Colonic mucosa (tissue), 4 donors: ENCODE measurements around the gene CHAF1A. TPM values are rescaled to one million over a fixed set of nuclear protein-coding genes. Genes with fewer than 3 reads are reported as not detected.

Experiments
- DNase-seq: peaks from one replicate; pipeline ENCODE4 v3.0.0-alpha.2; 2020
- H3K27ac ChIP-seq: fragments of 200-600 bp; one replicate; pipeline ENCODE4 v1.8.0; 2021
- H3K27me3 ChIP-seq: fragments of 200-600 bp; one replicate; pipeline ENCODE4 v1.8.0; 2021
- H3K36me3 ChIP-seq: fragments of 200-600 bp; one replicate; pipeline ENCODE4 v1.8.0; 2021
- H3K4me1 ChIP-seq: fragments of 200-600 bp; one replicate; pipeline ENCODE4 v1.8.0; 2021; ENCODE audit warnings: mild to moderate bottlenecking
- H3K4me3 ChIP-seq: fragments of 200-600 bp; one replicate; pipeline ENCODE4 v1.8.0; 2021
- H3K9ac ChIP-seq, 2 donors: one replicate each; pipeline ENCODE4 v1.7.0; 2013; ENCODE audit warnings: control low read depth in 2 of 2, low read depth in 2 of 2, low read length in 2 of 2
- H3K9me3 ChIP-seq: fragments of 200-600 bp; one replicate; pipeline ENCODE4 v1.8.0; 2021
- intact Hi-C: fragments of 100-400 bp; cut with DNase I; formaldehyde crosslinking; loops from one replicate; pipeline ENCODE4 v1.14.1; 2022
- total RNA-seq, 2 donors: library from RNA; stranded (reverse); fragmentation: NEBNext Ultra II Directional in 1 of 2; extraction: Animal tissue kit (Norgen Biotek cat#: 25700) in 1 of 2; gene quantifications; one replicate each; pipeline ENCODE4 v1.2.1, GENCODE V29; 2021
- TF ChIP-seq, protein P1 (sequence below): fragments of 200-600 bp; IDR thresholded peaks from one replicate; pipeline ENCODE4 v1.8.0; 2022; ENCODE audit warnings: antibody characterized with exemption, mild to moderate bottlenecking
- donor health status: healthy.
- donor health status: DM: no; HTN: no; CAD: no.
- donor health status: DM: no; HTN: no; CAD: no.

Gene CHAF1A
- total RNA-seq, 2 donors from 2014 or later: 15.6 to 53.2 TPM

DNA sequence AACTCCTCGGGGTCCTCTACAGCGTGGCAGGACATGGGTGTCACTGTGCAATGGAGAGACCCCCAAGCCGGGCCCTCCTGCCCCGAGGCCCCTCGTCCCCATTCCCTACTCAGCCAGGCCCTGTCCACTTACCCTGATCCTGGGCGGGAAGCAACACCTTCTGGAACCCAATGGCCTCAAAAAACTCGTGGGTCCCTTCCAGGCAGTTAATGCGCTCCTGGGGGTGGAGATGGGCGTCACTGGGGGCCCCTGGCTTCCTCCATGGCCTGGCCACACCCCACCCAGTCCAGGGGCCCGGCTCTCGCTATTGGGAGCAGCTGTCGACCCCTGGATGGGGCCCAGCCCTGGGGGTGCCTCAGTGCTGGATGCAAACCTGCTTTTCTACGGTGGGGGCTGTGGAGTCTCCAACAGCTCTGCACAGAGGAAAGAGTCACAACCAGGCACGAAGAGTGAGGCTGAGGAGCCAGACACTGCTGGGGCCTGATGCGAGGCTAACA is 44.3 kb downstream of the CHAF1A start:
- Histone ChIP-seq H3K4me3 (no peak overlapping the region), H3K27ac (no peak overlapping the region), H3K9me3 (no peaks in the 10 kb centered on the region), H3K9ac (no peak overlapping the region), H3K4me1 (no peaks in the 10 kb centered on the region), H3K36me3 (peaks cover 15% of the 10 kb centered on the region), H3K27me3 (no peaks in the 10 kb centered on the region)
- DNase-seq: no peak
- TF ChIP-seq, protein P1, sequence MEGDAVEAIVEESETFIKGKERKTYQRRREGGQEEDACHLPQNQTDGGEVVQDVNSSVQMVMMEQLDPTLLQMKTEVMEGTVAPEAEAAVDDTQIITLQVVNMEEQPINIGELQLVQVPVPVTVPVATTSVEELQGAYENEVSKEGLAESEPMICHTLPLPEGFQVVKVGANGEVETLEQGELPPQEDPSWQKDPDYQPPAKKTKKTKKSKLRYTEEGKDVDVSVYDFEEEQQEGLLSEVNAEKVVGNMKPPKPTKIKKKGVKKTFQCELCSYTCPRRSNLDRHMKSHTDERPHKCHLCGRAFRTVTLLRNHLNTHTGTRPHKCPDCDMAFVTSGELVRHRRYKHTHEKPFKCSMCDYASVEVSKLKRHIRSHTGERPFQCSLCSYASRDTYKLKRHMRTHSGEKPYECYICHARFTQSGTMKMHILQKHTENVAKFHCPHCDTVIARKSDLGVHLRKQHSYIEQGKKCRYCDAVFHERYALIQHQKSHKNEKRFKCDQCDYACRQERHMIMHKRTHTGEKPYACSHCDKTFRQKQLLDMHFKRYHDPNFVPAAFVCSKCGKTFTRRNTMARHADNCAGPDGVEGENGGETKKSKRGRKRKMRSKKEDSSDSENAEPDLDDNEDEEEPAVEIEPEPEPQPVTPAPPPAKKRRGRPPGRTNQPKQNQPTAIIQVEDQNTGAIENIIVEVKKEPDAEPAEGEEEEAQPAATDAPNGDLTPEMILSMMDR: no peak
- intact Hi-C loops: no loop called here

- TF ChIP-seq, protein P1: no peak
- DNase-seq: no peak
- no peak overlapping the region for H3K27ac ChIP-seq
- peaks cover 19% of the 10 kb centered on the region for H3K36me3 ChIP-seq
- no peak overlapping the region for H3K4me3 ChIP-seq
- no peaks in the 10 kb centered on the region for H3K4me1 ChIP-seq
- intact Hi-C loops: no loop called here
- no peaks in the 10 kb centered on the region for H3K9me3 ChIP-seq
- no peaks in the 10 kb centered on the region for H3K27me3 ChIP-seq
- H3K9ac ChIP-seq: no peak overlapping the region
Observed at GRCh38 chr19:4447327-4448146, 45.1 kb downstream of the CHAF1A start.

DNA sequence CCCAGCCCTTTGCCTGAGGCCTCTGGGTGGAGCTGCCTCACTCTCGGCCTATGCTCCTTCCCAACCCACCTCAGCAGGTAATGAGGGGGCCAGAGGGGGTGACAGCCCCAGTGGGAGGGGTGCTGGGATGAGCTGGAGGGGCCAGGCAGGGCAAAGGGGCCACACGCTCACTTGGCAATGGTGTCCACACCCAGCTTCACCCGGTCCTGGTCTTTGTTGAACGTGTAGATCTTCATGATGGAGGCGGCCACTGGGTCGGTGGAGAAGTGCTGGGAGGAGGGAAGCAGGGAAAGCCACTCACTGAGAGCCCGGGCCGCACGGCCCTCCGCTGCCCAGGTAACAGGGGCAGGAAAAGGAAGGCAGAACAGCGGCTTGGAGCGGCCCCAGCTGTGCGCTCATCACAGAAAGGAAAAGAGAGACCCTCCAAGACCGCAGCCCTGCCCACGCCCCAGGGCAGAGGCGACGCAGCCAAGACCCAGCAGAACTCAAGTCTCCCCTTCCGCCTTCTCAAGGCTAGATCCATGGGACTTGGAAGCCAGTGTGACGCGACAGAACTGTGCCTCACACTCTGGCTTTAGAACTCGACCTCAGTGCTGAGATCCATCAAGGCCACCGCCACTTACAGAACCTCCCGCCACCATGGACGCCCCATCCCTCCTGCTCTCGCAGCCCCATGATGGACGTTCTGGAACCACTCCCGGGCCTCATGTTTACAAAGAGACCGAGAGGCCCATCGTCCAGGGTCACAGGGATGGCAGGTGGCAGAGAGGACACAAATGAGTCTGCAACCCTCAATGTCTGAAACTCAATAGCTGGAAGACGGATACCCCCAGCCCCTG is 45.9 kb downstream of the CHAF1A start:
- TF ChIP-seq, protein P1: no peak
- no peak for DNase-seq
- intact Hi-C loops: no loop called here
- Histone ChIP-seq H3K9ac (no peak overlapping the region), H3K36me3 (peaks cover 27% of the 10 kb centered on the region), H3K4me3 (no peak overlapping the region), H3K27ac (no peak overlapping the region), H3K27me3 (no peaks in the 10 kb centered on the region), H3K9me3 (no peaks in the 10 kb centered on the region), H3K4me1 (no peaks in the 10 kb centered on the region)

GRCh38 chr19:4449022-4449638 is 46.7 kb downstream of the CHAF1A start:
- intact Hi-C loops: no loop called here
- H3K4me1 ChIP-seq: no peaks in the 10 kb centered on the region
- TF ChIP-seq, protein P1: no peak
- no peaks in the 10 kb centered on the region for H3K9me3 ChIP-seq
- DNase-seq: no peak
- no peak overlapping the region for H3K4me3 ChIP-seq
- peaks cover 30% of the 10 kb centered on the region for H3K36me3 ChIP-seq
- no peak overlapping the region for H3K9ac ChIP-seq
- H3K27me3 ChIP-seq: no peaks in the 10 kb centered on the region
- no peak overlapping the region for H3K27ac ChIP-seq

GRCh38 chr19:4449639-4450028 is 47.2 kb downstream of the CHAF1A start:
- Histone ChIP-seq H3K9me3 (no peaks in the 10 kb centered on the region), H3K36me3 (peaks cover 30% of the 10 kb centered on the region), H3K9ac (no peak overlapping the region), H3K4me1 (no peaks in the 10 kb centered on the region), H3K27ac (no peak overlapping the region), H3K27me3 (no peaks in the 10 kb centered on the region), H3K4me3 (no peak overlapping the region)
- intact Hi-C loops: loop anchor here (10.0 kb wide), 1 partner anchor 45 kb away; the partner anchor contains the start of genes CHAF1A and SH3GL1
- TF ChIP-seq, protein P1: no peak
- no peak for DNase-seq
